HCT116 (cell line): Measurements from ENCODE around the gene HOXD9. TPM values are rescaled to one million over a fixed set of nuclear protein-coding genes. Genes with fewer than 3 reads are reported as not detected.

Source experiments
- ATAC-seq: fragments of 200-7000 bp; cut with Tn5 transposase; 2 replicates; pipeline ENCODE4 v1.9.1; 2020; ENCODE audit warnings: mild to moderate bottlenecking, moderate library complexity
- BruUV-seq: library from RNA; stranded (reverse); fragments of 400-500 nt; replicated peaks from 2 replicates; lab custom pipeline; 2021; lab: Mats Ljungman, UMichigan
- CTCF ChIA-PET: fragments of 300-600 bp; sonication (Branson Sonifier 250); formaldehyde crosslinking; loops from one replicate; lab custom pipeline; 2021; ENCODE audit warnings: antibody characterized with exemption; lab: Charles Lee
- POLR2A ChIA-PET: fragments of 300-600, 350-600 bp; sonication (Branson Sonifier 250); formaldehyde crosslinking; loops from one replicate; lab custom pipeline; 2021; ENCODE audit warnings: antibody characterized with exemption; lab: Charles Lee
- RAD21 ChIA-PET, 2 experiments: fragments of 300-600 bp; sonication (Branson Sonifier 250); formaldehyde crosslinking; loops; one replicate each; lab custom pipeline; 2023; ENCODE audit warnings: low total read pairs in 2 of 2; ENCODE audit not compliant: uncharacterized antibody in 2 of 2, unreplicated experiment in 2 of 2, low non-redundant PET in 1 of 2; lab: Charles Lee
- DNase-seq: peaks from one replicate; pipeline ENCODE4 v3.0.0-alpha.2; 2010; ENCODE audit warnings: low read depth, low spot score
- H2AFZ ChIP-seq: fragments of 200-600 bp; shearing (Covaris generic), sonication (generic); 2 replicates; pipeline ENCODE4 v1.6.1; 2017; ENCODE audit warnings: low read depth, mixed run types, mixed read lengths, antibody characterized with exemption, low read length; ENCODE audit not compliant: poor library complexity, severe bottlenecking
- H3K27ac ChIP-seq: 2 replicates; pipeline ENCODE4 v1.5.1; 2012; ENCODE audit warnings: low read depth, low read length
- H3K27me3 ChIP-seq: fragments of 200-600 bp; sonication (generic); 2 replicates; pipeline ENCODE4 v1.6.1; 2016; ENCODE audit warnings: mixed run types, low read length, mixed read lengths; ENCODE audit not compliant: insufficient read depth
- H3K36me3 ChIP-seq, 2 experiments: fragments of 200-500 bp in 1 of 2; fragments of 200-600 bp in 1 of 2; sonication (Bioruptor generic) in 1 of 2; sonication (generic) in 1 of 2; 2 replicates each; pipeline versions ENCODE4 v1.5.1 to v1.6.1; 2014 to 2016; ENCODE audit warnings: low read length in 2 of 2, inconsistent platforms in 1 of 2, mixed read lengths in 1 of 2, mixed run types in 1 of 2; ENCODE audit not compliant: insufficient read depth in 2 of 2, control insufficient read depth in 1 of 2
- H3K4me1 ChIP-seq, 2 experiments: fragments of 200-600 bp in 1 of 2; sonication (generic) in 1 of 2; 2 replicates each; pipeline versions ENCODE4 v1.5.1 to v1.6.1; 2012 to 2017; ENCODE audit warnings: low read length in 2 of 2, inconsistent platforms in 1 of 2, mild to moderate bottlenecking in 1 of 2, mixed read lengths in 1 of 2, mixed run types in 1 of 2, moderate library complexity in 1 of 2; ENCODE audit not compliant: insufficient read depth in 2 of 2, control insufficient read depth in 1 of 2
- H3K4me2 ChIP-seq: fragments of 200-600 bp; sonication (generic); 2 replicates; pipeline ENCODE4 v1.6.1; 2017; ENCODE audit warnings: mixed run types, low read length, mixed read lengths
- H3K4me3 ChIP-seq, 2 experiments: fragments of 200-600 bp in 1 of 2; sonication (generic) in 1 of 2; replicated peaks in 1 of 2; 2 replicates each; pipeline ENCODE4 v1.5.1; 2011 to 2016; ENCODE audit warnings: low read length in 2 of 2, control low read depth in 1 of 2, low read depth in 1 of 2, mild to moderate bottlenecking in 1 of 2, mixed read lengths in 1 of 2, mixed run types in 1 of 2
- H3K79me2 ChIP-seq: fragments of 200-600 bp; sonication (generic); 2 replicates; pipeline ENCODE4 v1.6.1; 2017; ENCODE audit warnings: mild to moderate bottlenecking, mixed run types, low read length, moderate library complexity, mixed read lengths; ENCODE audit not compliant: insufficient read depth
- H3K9ac ChIP-seq: fragments of 200-600 bp; sonication (generic); 2 replicates; pipeline ENCODE4 v1.6.1; 2016; ENCODE audit warnings: low read length, mixed read lengths
- H3K9me2 ChIP-seq: fragments of 200-600 bp; sonication (generic), shearing (Covaris generic); 2 replicates; pipeline ENCODE4 v1.6.1; 2017; ENCODE audit warnings: mixed run types, mild to moderate bottlenecking, moderate library complexity; ENCODE audit not compliant: insufficient read depth
- H3K9me3 ChIP-seq, 2 experiments: fragments of 200-500 bp in 1 of 2; fragments of 200-600 bp in 1 of 2; sonication (Bioruptor generic) in 1 of 2; sonication (generic) in 1 of 2; 2 replicates each; pipeline ENCODE4 v1.6.1; 2014 to 2017; ENCODE audit warnings: low read length in 2 of 2, mixed read lengths in 2 of 2, inconsistent platforms in 1 of 2, low read depth in 1 of 2, mild to moderate bottlenecking in 1 of 2, mixed run types in 1 of 2, moderate library complexity in 1 of 2; ENCODE audit not compliant: control insufficient read depth in 1 of 2, insufficient read depth in 1 of 2
- H4K20me1 ChIP-seq: fragments of 200-600 bp; sonication (generic), shearing (Covaris generic); 2 replicates; pipeline ENCODE4 v1.6.1; 2017; ENCODE audit warnings: mixed run types, mild to moderate bottlenecking, moderate library complexity; ENCODE audit not compliant: insufficient read depth
- ATF3 ChIP-seq: IDR thresholded peaks from 2 replicates; pipeline ENCODE4 v1.6.1; 2012
- CBX3 ChIP-seq: IDR thresholded peaks from 2 replicates; pipeline ENCODE4 v1.6.1; 2012; ENCODE audit warnings: low read depth
- CEBPB ChIP-seq: IDR thresholded peaks from 2 replicates; pipeline ENCODE4 v1.6.1; 2012; ENCODE audit warnings: low read depth
- EGR1 ChIP-seq: IDR thresholded peaks from 2 replicates; pipeline ENCODE4 v1.6.1; 2012; ENCODE audit warnings: low read depth
- EZH2 ChIP-seq: fragments of 200-600 bp; sonication (generic); IDR thresholded peaks from 2 replicates; pipeline ENCODE4 v1.6.1; 2017; ENCODE audit warnings: antibody characterized with exemption, mixed run types
- EZH2phosphoT487 ChIP-seq: fragments of 200-600 bp; IDR thresholded peaks from 2 replicates; pipeline ENCODE4 v1.6.1; 2018; ENCODE audit warnings: antibody characterized with exemption, borderline replicate concordance
- JUND ChIP-seq: IDR thresholded peaks from 2 replicates; pipeline ENCODE4 v1.6.1; 2012
- RAD21 ChIP-seq: IDR thresholded peaks from 2 replicates; pipeline ENCODE4 v1.6.1; 2012; ENCODE audit warnings: low read depth, mild to moderate bottlenecking
- SP1 ChIP-seq: IDR thresholded peaks from 2 replicates; pipeline ENCODE4 v1.6.1; 2012; ENCODE audit warnings: low read depth
- YY1 ChIP-seq: IDR thresholded peaks from 2 replicates; pipeline ENCODE4 v1.6.1; 2011; ENCODE audit warnings: low read length, low read depth, moderate library complexity, mild to moderate bottlenecking; ENCODE audit not compliant: insufficient replicate concordance; ENCODE audit errors: extremely low read depth
- ZBTB33 ChIP-seq: IDR thresholded peaks from 2 replicates; pipeline ENCODE4 v1.6.1; 2011; ENCODE audit warnings: mild to moderate bottlenecking, low read length, moderate library complexity; ENCODE audit not compliant: insufficient replicate concordance; ENCODE audit errors: extremely low read depth
- ZNF274 ChIP-seq: fragments of 200-500 bp; sonication (Bioruptor generic); IDR thresholded peaks from 2 replicates; pipeline ENCODE4 v1.6.1; 2014; ENCODE audit warnings: mild to moderate bottlenecking, low read depth, low read length, inconsistent platforms
- intact Hi-C: fragments of 100-400 bp; cut with micrococcal nuclease; formaldehyde crosslinking; loops from 2 replicates; pipeline ENCODE4 v1.10.0; 2022
- total RNA-seq: library from RNA; stranded (reverse); gene quantifications from one replicate; pipeline ENCODE4 v1.2.1, GENCODE V29; 2021; ENCODE audit not compliant: unreplicated experiment

Gene HOXD9
- total RNA-seq, 1 experiment from 2014 or later, result not detected

GRCh38 chr2:176138526-176138922, 16.0 kb downstream of the HOXD9 start:
- DNase-seq (no peak), ATAC-seq (no peak)
- Histone ChIP-seq H3K4me2 (no peak overlapping the region), H3K4me3 (no peak overlapping the region), H4K20me1 (no peaks in the 10 kb centered on the region), H3K27ac (no peak overlapping the region), H3K9me2 (no peaks in the 10 kb centered on the region), H3K9ac (no peak overlapping the region), H3K27me3 (no peaks in the 10 kb centered on the region), H3K36me3 (no peaks in the 10 kb centered on the region), H2AFZ (no peak overlapping the region), H3K4me1 (peaks cover 5 to 22% of the 10 kb centered on the region in 2 experiments; a peak in 3 of 4 replicates), H3K79me2 (no peaks in the 10 kb centered on the region), H3K9me3 (no peaks in the 10 kb centered on the region)
- no TSS peak for BruUV-seq
- RAD21 ChIA-PET, result interaction anchor here in 1 of 2 experiments (1.3 kb wide), 1 partner anchor 317 kb away, joined by 3 read pairs; no protein-coding TSS in a partner anchor
- TF ChIP-seq CEBPB, result no peak
- no peak for TF ChIP-seq CBX3
- no peak for TF ChIP-seq EZH2
- no peak for TF ChIP-seq ZNF274
- no peak for TF ChIP-seq EZH2phosphoT487
- TF ChIP-seq RAD21, result no peak
- no peak for TF ChIP-seq ATF3
- TF ChIP-seq YY1, result no peak
- no peak for TF ChIP-seq JUND
- TF ChIP-seq ZBTB33, result no peak
- no peak for TF ChIP-seq EGR1
- TF ChIP-seq SP1, result no peak
- POLR2A ChIA-PET, result no interaction called here
- CTCF ChIA-PET, result interaction anchor here (1.1 to 3.0 kb wide), 3 partner anchors 415 to 1011 kb away, joined by 3 to 38 read pairs (median 3); no protein-coding TSS in a partner anchor
- intact Hi-C loops, result no loop called here
